Loucy (cell line): ENCODE data around the gene PAPPA2.

Experiments used
- EZH2phosphoT487 ChIP-seq: fragments of 200-600 bp; IDR thresholded peaks from 2 replicates; pipeline ENCODE4 v1.6.1; 2018; ENCODE audit warnings: antibody characterized with exemption, mild to moderate bottlenecking, moderate library complexity, borderline replicate concordance
- TF ChIP-seq, protein P1 (sequence below): fragments of 200-600 bp; sonication (generic); conservative IDR thresholded peaks from 2 replicates; pipeline ENCODE4 v1.5.1; 2014; ENCODE audit warnings: mild to moderate bottlenecking, antibody characterized with exemption, low read length

DNA sequence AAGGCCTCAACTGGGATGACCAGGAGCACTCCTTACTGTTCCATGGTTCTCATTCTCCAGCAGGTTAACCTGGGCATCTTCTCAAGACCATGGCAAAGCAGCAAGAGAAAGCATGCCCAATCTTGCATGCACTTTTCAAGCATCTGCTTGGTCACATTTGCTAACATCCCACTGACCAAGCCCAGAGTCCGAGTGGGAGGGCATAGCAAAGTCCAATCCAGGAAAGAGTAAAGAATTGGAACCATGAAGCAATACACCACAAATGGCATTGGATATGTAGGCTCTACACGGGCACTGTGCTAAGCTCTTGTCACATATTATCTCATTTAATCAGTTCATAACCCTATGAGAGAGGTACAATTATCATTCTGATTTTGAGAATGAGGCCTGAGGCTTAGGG is 73.6 kb downstream of the PAPPA2 start:
- no peak for TF ChIP-seq EZH2phosphoT487
- TF ChIP-seq, protein P1, sequence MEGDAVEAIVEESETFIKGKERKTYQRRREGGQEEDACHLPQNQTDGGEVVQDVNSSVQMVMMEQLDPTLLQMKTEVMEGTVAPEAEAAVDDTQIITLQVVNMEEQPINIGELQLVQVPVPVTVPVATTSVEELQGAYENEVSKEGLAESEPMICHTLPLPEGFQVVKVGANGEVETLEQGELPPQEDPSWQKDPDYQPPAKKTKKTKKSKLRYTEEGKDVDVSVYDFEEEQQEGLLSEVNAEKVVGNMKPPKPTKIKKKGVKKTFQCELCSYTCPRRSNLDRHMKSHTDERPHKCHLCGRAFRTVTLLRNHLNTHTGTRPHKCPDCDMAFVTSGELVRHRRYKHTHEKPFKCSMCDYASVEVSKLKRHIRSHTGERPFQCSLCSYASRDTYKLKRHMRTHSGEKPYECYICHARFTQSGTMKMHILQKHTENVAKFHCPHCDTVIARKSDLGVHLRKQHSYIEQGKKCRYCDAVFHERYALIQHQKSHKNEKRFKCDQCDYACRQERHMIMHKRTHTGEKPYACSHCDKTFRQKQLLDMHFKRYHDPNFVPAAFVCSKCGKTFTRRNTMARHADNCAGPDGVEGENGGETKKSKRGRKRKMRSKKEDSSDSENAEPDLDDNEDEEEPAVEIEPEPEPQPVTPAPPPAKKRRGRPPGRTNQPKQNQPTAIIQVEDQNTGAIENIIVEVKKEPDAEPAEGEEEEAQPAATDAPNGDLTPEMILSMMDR, result no peak
